GM18519 (cell line): ENCODE measurements around the gene CD2BP2.

Experiments used
- ATAC-seq: cut with Tn5 transposase; IDR thresholded peaks from one replicate; pipeline ENCODE4 v1.9.1; 2021; ENCODE audit warnings: mild to moderate bottlenecking, moderate library complexity; ENCODE audit not compliant: unreplicated experiment, low FRiP score

The CD2BP2 gene

GRCh38 chr16:30379158-30379783 is 24.2 kb upstream of the CD2BP2 start:
- no peak for ATAC-seq

GRCh38 chr16:30378236-30379157 is 23.4 kb upstream of the CD2BP2 start:
- peak; percentile 74 for ATAC-seq

- ATAC-seq, result no peak
Observed at GRCh38 chr16:30377812-30378235, 22.7 kb upstream of the CD2BP2 start.

GRCh38 chr16:30377050-30377811 is 22.1 kb upstream of the CD2BP2 start:
- no peak for ATAC-seq

GRCh38 chr16:30376461-30376902 is 21.4 kb upstream of the CD2BP2 start:
- ATAC-seq, result no peak

- ATAC-seq, result no peak
Observed at GRCh38 chr16:30375864-30376263, 20.8 kb upstream of the CD2BP2 start.

- ATAC-seq, result no peak
Observed at GRCh38 chr16:30374538-30374937, 19.4 kb upstream of the CD2BP2 start, which contains the start of gene MYL11. MYL11 (plus strand) TSS chr16:30374802; CDS start chr16:30374858, 56 bp downstream.

GRCh38 chr16:30372725-30373124 is 17.6 kb upstream of the CD2BP2 start:
- ATAC-seq, result no peak

GRCh38 chr16:30372038-30372712 is 17.1 kb upstream of the CD2BP2 start:
- no peak for ATAC-seq

GRCh38 chr16:30371248-30371816 is 16.2 kb upstream of the CD2BP2 start:
- no peak for ATAC-seq

- peak; percentile 60 for ATAC-seq
Observed at GRCh38 chr16:30370456-30371247, 15.5 kb upstream of the CD2BP2 start, which contains the start of gene TBC1D10B. TBC1D10B (minus strand) TSS chr16:30370494; CDS start chr16:30370183, 311 bp downstream.

GRCh38 chr16:30369938-30370455 is 14.9 kb upstream of the CD2BP2 start:
- ATAC-seq, result peak; percentile 11

- ATAC-seq, result no peak
Observed at GRCh38 chr16:30369091-30369937, 14.2 kb upstream of the CD2BP2 start.

- no peak for ATAC-seq
Observed at GRCh38 chr16:30368792-30369090, 13.6 kb upstream of the CD2BP2 start.

- no peak for ATAC-seq
Observed at GRCh38 chr16:30368122-30368791, 13.1 kb upstream of the CD2BP2 start.

GRCh38 chr16:30367349-30368009 is 12.4 kb upstream of the CD2BP2 start:
- no peak for ATAC-seq

- no peak for ATAC-seq
Observed at GRCh38 chr16:30366511-30366910, 11.4 kb upstream of the CD2BP2 start.
